ENCODE data around the gene ZNF280D. TPM values are rescaled to one million over a fixed set of nuclear protein-coding genes. Genes with fewer than 3 reads are reported as not detected.

ZNF280D gene
- total and polyA plus RNA-seq, 2 experiments from 2014 or later = 2.4 to 13.2 TPM

DNA sequence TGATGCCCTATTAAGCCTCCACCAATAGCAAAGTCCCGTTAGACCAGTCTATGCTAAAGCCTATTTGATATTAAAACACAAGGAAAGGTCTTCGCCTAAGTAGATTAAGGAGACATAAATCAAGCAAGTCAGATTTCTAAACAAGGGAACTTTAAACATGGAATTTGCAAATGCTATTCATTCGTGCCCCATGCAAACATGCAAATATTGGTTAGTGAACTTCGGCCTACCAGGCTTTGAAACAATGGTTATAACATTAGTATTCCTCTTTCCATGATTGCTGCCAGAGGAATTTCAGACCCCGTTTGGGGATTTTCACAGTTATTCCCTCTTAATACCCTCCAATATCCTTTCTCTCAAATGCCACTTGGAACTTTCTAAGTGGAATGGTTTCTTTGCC is 36.9 kb upstream of the ZNF280D start:
- DNase-seq (ENCODE audit: low read depth in 1 of 2, low spot score in 1 of 2) = no peak
- Histone ChIP-seq H3K9me3 (ENCODE audit: low read depth) (no peaks in the 10 kb centered on the region), H3K27me3 (no peaks in the 10 kb centered on the region), H3K36me3 (no peaks in the 10 kb centered on the region), H3K27ac (no peak overlapping the region), H3K4me1 (ENCODE audit: low read depth) (no peaks in the 10 kb centered on the region), H3K4me3 (no peak overlapping the region)
- TF ChIP-seq, protein P1, sequence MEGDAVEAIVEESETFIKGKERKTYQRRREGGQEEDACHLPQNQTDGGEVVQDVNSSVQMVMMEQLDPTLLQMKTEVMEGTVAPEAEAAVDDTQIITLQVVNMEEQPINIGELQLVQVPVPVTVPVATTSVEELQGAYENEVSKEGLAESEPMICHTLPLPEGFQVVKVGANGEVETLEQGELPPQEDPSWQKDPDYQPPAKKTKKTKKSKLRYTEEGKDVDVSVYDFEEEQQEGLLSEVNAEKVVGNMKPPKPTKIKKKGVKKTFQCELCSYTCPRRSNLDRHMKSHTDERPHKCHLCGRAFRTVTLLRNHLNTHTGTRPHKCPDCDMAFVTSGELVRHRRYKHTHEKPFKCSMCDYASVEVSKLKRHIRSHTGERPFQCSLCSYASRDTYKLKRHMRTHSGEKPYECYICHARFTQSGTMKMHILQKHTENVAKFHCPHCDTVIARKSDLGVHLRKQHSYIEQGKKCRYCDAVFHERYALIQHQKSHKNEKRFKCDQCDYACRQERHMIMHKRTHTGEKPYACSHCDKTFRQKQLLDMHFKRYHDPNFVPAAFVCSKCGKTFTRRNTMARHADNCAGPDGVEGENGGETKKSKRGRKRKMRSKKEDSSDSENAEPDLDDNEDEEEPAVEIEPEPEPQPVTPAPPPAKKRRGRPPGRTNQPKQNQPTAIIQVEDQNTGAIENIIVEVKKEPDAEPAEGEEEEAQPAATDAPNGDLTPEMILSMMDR (IDR thresholded peaks at IDR 0.05; ENCODE audit: low read depth, low read length) = no peak

DNA sequence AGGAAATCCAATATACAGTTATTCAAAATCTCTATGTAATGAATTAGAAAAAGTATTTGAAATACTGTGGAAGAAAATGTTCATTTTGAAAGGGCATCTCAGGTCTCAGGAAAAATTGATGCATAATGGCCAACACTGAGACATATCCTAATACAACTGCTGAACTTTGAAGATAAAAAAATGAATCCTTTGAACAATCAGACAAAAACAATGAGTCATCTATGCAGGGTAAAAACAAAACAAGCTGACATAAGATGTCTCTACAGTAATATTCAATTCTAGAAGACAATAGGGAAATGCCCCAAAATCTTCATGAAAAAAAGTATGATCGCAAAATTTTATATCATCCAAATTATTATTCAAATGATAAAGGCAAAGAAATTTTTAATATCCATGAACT is 34.0 kb upstream of the ZNF280D start:
- TF ChIP-seq, protein P1 (IDR thresholded peaks at IDR 0.05; ENCODE audit: low read depth, low read length) = no peak
- H3K27me3 ChIP-seq = no peaks in the 10 kb centered on the region
- H3K9me3 ChIP-seq (ENCODE audit: low read depth) = no peaks in the 10 kb centered on the region
- H3K4me1 ChIP-seq (ENCODE audit: low read depth) = no peaks in the 10 kb centered on the region
- no peak overlapping the region for H3K27ac ChIP-seq
- H3K4me3 ChIP-seq = no peak overlapping the region
- DNase-seq (ENCODE audit: low read depth in 1 of 2, low spot score in 1 of 2) = peak in 1 of 2 donors; percentile 39
- no peaks in the 10 kb centered on the region for H3K36me3 ChIP-seq

DNA sequence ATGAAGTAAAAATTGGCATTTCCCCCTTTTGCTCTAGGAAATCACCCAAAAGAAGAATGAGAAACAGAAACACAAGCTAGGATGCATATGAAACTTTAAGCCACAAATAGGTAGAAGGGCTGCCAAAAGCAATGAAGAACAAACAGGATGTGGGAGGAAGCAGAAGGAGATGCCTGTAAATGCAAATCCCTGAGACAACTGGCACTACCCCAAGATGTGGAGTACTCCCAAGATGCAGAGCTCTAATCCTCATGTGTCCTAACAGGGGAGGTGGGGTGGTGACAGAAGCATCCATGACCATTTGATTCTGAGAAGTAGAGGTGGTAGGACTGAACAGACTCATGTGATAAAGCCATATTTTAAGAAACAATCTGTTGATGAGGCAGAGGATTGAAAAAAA is 31.9 kb upstream of the ZNF280D start:
- peak in 1 of 2 donors; percentile 90 for DNase-seq (ENCODE audit: low read depth in 1 of 2, low spot score in 1 of 2)
- H3K36me3 ChIP-seq = no peaks in the 10 kb centered on the region
- no peak overlapping the region for H3K4me3 ChIP-seq
- TF ChIP-seq, protein P1 (IDR thresholded peaks at IDR 0.05; ENCODE audit: low read depth, low read length) = no peak
- no peaks in the 10 kb centered on the region for H3K4me1 ChIP-seq (ENCODE audit: low read depth)
- no peaks in the 10 kb centered on the region for H3K9me3 ChIP-seq (ENCODE audit: low read depth)
- no peaks in the 10 kb centered on the region for H3K27me3 ChIP-seq
- H3K27ac ChIP-seq = no peak overlapping the region

DNA sequence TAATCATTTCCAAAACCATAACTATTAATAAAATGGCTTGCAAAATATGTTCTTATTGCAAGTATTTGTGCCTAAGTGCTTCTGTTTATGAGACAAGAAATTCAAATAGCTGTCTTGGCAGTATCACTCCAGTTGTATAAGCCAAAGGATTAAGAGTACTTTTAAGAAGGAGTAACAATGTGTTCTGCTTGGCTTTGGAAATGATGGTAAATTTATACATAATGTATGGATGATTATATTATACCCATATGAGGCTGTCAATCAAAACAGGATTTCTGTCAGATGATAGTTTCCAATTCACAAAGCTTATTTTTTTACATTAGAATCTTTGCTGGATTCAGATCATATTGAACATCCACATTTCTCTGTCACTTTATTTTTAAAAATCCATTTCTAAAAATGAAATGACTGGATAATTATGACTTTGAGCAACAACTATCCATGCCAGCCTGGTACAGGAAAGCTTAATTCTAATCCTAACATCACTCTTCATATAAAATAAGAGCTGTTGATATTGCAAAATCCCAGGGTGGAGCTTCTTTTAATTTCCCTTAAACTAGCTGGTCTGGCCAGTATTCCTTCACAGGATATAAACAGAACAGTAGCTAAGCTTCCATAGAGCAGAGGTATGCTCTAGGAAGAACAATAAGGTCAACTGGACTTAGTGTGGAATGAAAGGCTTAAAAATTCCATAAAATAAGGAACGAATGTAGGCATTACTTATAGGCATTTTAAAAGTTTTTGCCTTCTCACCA is 30.0 kb upstream of the ZNF280D start:
- TF ChIP-seq, protein P1 (IDR thresholded peaks at IDR 0.05; ENCODE audit: low read depth, low read length) = no peak
- H3K27ac ChIP-seq = no peak overlapping the region
- H3K9me3 ChIP-seq (ENCODE audit: low read depth) = no peaks in the 10 kb centered on the region
- no peak overlapping the region for H3K4me3 ChIP-seq
- H3K4me1 ChIP-seq (ENCODE audit: low read depth) = no peaks in the 10 kb centered on the region
- H3K27me3 ChIP-seq = no peaks in the 10 kb centered on the region
- DNase-seq (ENCODE audit: low read depth in 1 of 2, low spot score in 1 of 2) = peak in 1 of 2 donors; percentile 30
- no peaks in the 10 kb centered on the region for H3K36me3 ChIP-seq

DNA sequence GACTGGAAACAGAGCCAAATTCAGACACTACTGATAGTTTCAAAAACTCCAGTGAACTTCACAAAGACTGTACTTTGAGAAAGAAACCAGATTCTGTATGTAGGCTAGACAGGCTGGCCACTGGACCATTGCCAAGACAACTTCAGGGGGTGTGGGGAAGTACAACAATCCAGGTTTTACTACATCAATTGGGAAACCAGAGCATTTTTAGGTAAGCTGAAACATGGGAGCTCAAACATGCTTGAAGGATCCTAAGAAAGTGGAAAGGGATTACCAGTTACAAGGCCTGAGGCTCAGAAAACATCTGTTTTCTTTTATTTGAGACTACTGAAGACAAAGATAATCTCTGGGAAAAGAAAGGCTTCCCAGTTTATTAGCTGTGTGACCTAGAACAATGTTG is 26.9 kb upstream of the ZNF280D start:
- TF ChIP-seq, protein P1 (IDR thresholded peaks at IDR 0.05; ENCODE audit: low read depth, low read length) = no peak
- Histone ChIP-seq H3K36me3 (no peaks in the 10 kb centered on the region), H3K4me3 (no peak overlapping the region), H3K9me3 (ENCODE audit: low read depth) (no peaks in the 10 kb centered on the region), H3K27me3 (no peaks in the 10 kb centered on the region), H3K4me1 (ENCODE audit: low read depth) (no peaks in the 10 kb centered on the region), H3K27ac (no peak overlapping the region)
- DNase-seq (ENCODE audit: low read depth in 1 of 2, low spot score in 1 of 2) = peak in 1 of 2 donors; percentile 68

Measured in cardiac muscle cell (in vitro differentiated cells and primary cell).